HUES64 (cell line): ENCODE data around the gene ASCL4.

Source experiments
- H3K27ac ChIP-seq: 2 replicates; pipeline ENCODE4 v1.7.0; 2013; ENCODE audit warnings: low read depth, low read length, inconsistent platforms
- H3K27me3 ChIP-seq: 2 replicates; pipeline ENCODE4 v1.6.1; 2013; ENCODE audit warnings: mild to moderate bottlenecking, low read length; ENCODE audit not compliant: insufficient read depth
- H3K36me3 ChIP-seq: 2 replicates; pipeline ENCODE4 v1.6.1; 2013; ENCODE audit warnings: mild to moderate bottlenecking, low read length; ENCODE audit not compliant: insufficient read depth
- H3K4me1 ChIP-seq: 2 replicates; pipeline ENCODE4 v1.6.1; 2013; ENCODE audit warnings: mild to moderate bottlenecking, low read length, moderate library complexity; ENCODE audit not compliant: insufficient read depth
- H3K4me3 ChIP-seq: 2 replicates; pipeline ENCODE4 v1.5.1; 2013; ENCODE audit warnings: mild to moderate bottlenecking, low read length, moderate library complexity
- H3K9ac ChIP-seq: 2 replicates; pipeline ENCODE4 v1.6.1; 2013; ENCODE audit warnings: mild to moderate bottlenecking, low read depth, low read length
- H3K9me3 ChIP-seq: 2 replicates; pipeline ENCODE4 v1.6.1; 2013; ENCODE audit warnings: low read depth, low read length; ENCODE audit not compliant: insufficient read depth
- WGBS: fragments of 150-250, 120-280 bp; methylation state at CpG from one replicate; pipeline ENCODE4 v1.1.7; 2013; ENCODE audit warnings: missing lambda C conversion rate; 5-methylcytosine and 5-hydroxymethylcytosine counted together

Gene ASCL4

DNA sequence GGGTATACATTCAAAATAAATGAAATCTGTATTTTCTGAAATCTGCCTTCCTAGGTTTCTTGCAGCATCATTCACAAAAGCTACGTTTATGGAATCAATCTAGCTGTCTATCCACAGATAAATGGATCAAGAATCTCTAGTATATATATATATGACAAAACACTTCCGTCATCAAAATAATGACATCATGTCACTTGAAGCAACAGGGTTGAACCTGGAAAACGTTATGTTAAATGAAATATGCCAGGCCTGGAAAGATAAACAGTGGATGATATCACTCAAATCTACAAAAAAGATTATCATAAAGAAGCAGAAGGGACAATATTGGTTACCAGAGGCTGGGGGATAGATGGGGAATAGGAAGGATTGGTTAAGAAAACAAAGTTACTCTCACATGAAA is 28.6 kb downstream of the ASCL4 start:
- no peaks in the 10 kb centered on the region for H3K36me3 ChIP-seq
- H3K27me3 ChIP-seq = no peaks in the 10 kb centered on the region
- no peak overlapping the region for H3K9ac ChIP-seq
- peaks cover 7% of the 10 kb centered on the region; the same call in 1 of the 2 replicates for H3K4me1 ChIP-seq
- WGBS = 60% methylated on average over 1 of the region's 3 CpGs
- no peaks in the 10 kb centered on the region for H3K9me3 ChIP-seq
- H3K27ac ChIP-seq = no peak overlapping the region
- no peak overlapping the region for H3K4me3 ChIP-seq

GRCh38 chr12:107805488-107806180 is 31.1 kb downstream of the ASCL4 start:
- 90% methylated on average over 22 of the region's 22 CpGs for WGBS
- Histone ChIP-seq H3K4me1 (peaks cover 7% of the 10 kb centered on the region; the same call in 1 of the 2 replicates), H3K9me3 (no peaks in the 10 kb centered on the region), H3K36me3 (no peaks in the 10 kb centered on the region), H3K27ac (no peak overlapping the region), H3K4me3 (no peak overlapping the region), H3K9ac (no peak overlapping the region), H3K27me3 (no peaks in the 10 kb centered on the region)

- Histone ChIP-seq H3K36me3 (no peaks in the 10 kb centered on the region), H3K9me3 (no peaks in the 10 kb centered on the region)
- 62% methylated on average over 3 of the region's 3 CpGs for WGBS
Observed at GRCh38 chr12:107807471-107808150, 33.1 kb downstream of the ASCL4 start.

DNA sequence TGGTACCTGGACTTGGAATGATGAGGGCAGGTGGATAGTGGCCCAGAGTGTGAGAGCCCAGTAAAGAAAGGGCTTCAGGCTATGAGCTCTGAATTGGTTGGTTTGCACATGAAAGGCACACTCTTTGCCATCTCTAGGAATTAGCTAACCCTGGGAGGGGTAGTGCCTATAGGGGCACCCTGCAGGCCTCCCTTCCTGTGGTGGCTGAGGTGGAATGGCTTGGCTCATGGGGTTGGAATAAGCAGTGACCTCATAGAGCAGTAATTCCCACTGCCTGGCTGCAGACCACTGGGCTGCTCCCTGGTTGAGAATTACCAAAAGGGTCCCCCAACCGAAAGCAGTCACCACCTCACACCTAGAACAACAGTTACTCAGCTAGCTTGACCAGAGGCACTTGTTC is 42.7 kb downstream of the ASCL4 start:
- Histone ChIP-seq H3K9ac (no peak overlapping the region), H3K27ac (no peak overlapping the region), H3K36me3 (no peaks in the 10 kb centered on the region), H3K4me1 (no peaks in the 10 kb centered on the region), H3K9me3 (peaks cover 15% of the 10 kb centered on the region; the same call in 1 of the 2 replicates), H3K27me3 (no peaks in the 10 kb centered on the region), H3K4me3 (no peak overlapping the region)
- 88% methylated on average over 1 of the region's 1 CpG for WGBS

More at GRCh38 chr12:107807471-107808150, 33.1 kb downstream of the ASCL4 start:
- no peaks in the 10 kb centered on the region for H3K4me1 ChIP-seq
- no peak overlapping the region for H3K27ac ChIP-seq
- H3K27me3 ChIP-seq = no peaks in the 10 kb centered on the region
- H3K4me3 ChIP-seq = no peak overlapping the region
- H3K9ac ChIP-seq = no peak overlapping the region

DNA sequence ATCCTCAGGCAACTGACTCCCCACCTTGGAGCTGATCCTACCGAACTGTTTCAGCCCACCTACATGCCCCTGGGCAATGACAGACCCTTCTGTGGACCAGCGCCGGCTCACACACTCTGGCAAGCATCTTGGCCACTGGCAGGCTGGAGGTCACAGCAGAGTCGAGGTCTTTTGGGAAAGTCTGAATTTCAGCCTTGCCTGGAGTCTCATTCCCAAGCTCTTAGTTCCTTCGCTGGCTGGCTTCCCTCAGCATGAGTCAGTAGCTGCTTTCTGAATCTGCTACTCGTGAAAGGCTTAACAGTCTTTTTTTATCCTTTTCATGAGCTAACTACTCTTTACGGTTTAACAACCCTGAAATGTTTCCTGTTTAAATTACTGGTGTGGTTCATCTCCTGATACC is 44.5 kb downstream of the ASCL4 start:
- H3K4me1 ChIP-seq = no peaks in the 10 kb centered on the region
- peaks cover 15% of the 10 kb centered on the region; the same call in 1 of the 2 replicates for H3K9me3 ChIP-seq
- H3K27me3 ChIP-seq = no peaks in the 10 kb centered on the region
- no peaks in the 10 kb centered on the region for H3K36me3 ChIP-seq
- no peak overlapping the region for H3K9ac ChIP-seq
- no peak overlapping the region for H3K27ac ChIP-seq
- no peak overlapping the region for H3K4me3 ChIP-seq
- WGBS = 87% methylated on average over 7 of the region's 7 CpGs

GRCh38 chr12:107822356-107822755 is 47.9 kb downstream of the ASCL4 start:
- Histone ChIP-seq H3K36me3 (no peaks in the 10 kb centered on the region), H3K27me3 (no peaks in the 10 kb centered on the region), H3K4me1 (no peaks in the 10 kb centered on the region), H3K27ac (no peak overlapping the region), H3K9me3 (peaks cover 29% of the 10 kb centered on the region), H3K9ac (no peak overlapping the region), H3K4me3 (peak overlapping the region; percentile 20; the same call in 1 of the 2 replicates)
- WGBS = 50% methylated on average over 8 of the region's 8 CpGs
